GM18511 (cell line): Measurements from ENCODE around the gene RDH14.

Experiments used
- ATAC-seq: cut with Tn5 transposase; IDR thresholded peaks from one replicate; pipeline ENCODE4 v1.9.1; 2021; ENCODE audit warnings: mild to moderate bottlenecking, moderate library complexity; ENCODE audit not compliant: unreplicated experiment

RDH14 gene

GRCh38 chr2:18578033-18578432 is 17.6 kb upstream of the RDH14 start:
- ATAC-seq = no peak

GRCh38 chr2:18566145-18566769 is 5.8 kb upstream of the RDH14 start:
- ATAC-seq = no peak

- ATAC-seq = peak; percentile 1
Observed at GRCh38 chr2:18560797-18561085, 288 bp upstream of the RDH14 start.

GRCh38 chr2:18559531-18560030 is 872 bp downstream of the RDH14 start:
- peak; percentile 0 for ATAC-seq

GRCh38 chr2:18558458-18558857 is 2.0 kb downstream of the RDH14 start:
- no peak for ATAC-seq

- no peak for ATAC-seq
Observed at GRCh38 chr2:18557121-18557520, 3.3 kb downstream of the RDH14 start.

GRCh38 chr2:18552351-18553077 is 7.9 kb downstream of the RDH14 start:
- no peak for ATAC-seq

- no peak for ATAC-seq
Observed at GRCh38 chr2:18551623-18552022, 8.8 kb downstream of the RDH14 start.

- ATAC-seq = no peak
Observed at GRCh38 chr2:18551169-18551568, 9.3 kb downstream of the RDH14 start.

- ATAC-seq = no peak
Observed at GRCh38 chr2:18550433-18550832, 10.0 kb downstream of the RDH14 start.

- no peak for ATAC-seq
Observed at GRCh38 chr2:18549083-18549482, 11.4 kb downstream of the RDH14 start.

GRCh38 chr2:18548621-18549020 is 11.8 kb downstream of the RDH14 start:
- no peak for ATAC-seq

GRCh38 chr2:18546567-18546966 is 13.9 kb downstream of the RDH14 start:
- ATAC-seq = no peak

GRCh38 chr2:18545384-18545783 is 15.1 kb downstream of the RDH14 start:
- ATAC-seq = no peak

GRCh38 chr2:18544171-18544570 is 16.3 kb downstream of the RDH14 start:
- no peak for ATAC-seq

GRCh38 chr2:18540872-18541271 is 19.6 kb downstream of the RDH14 start:
- no peak for ATAC-seq

GRCh38 chr2:18536697-18537096 is 23.8 kb downstream of the RDH14 start:
- ATAC-seq = no peak

GRCh38 chr2:18536100-18536499 is 24.4 kb downstream of the RDH14 start:
- no peak for ATAC-seq

- ATAC-seq = no peak
Observed at GRCh38 chr2:18531194-18531593, 29.3 kb downstream of the RDH14 start.

GRCh38 chr2:18527822-18528221 is 32.6 kb downstream of the RDH14 start:
- ATAC-seq = no peak

GRCh38 chr2:18527326-18527725 is 33.1 kb downstream of the RDH14 start:
- ATAC-seq = no peak

- ATAC-seq = no peak
Observed at GRCh38 chr2:18526429-18526828, 34.0 kb downstream of the RDH14 start.

- no peak for ATAC-seq
Observed at GRCh38 chr2:18525852-18526251, 34.6 kb downstream of the RDH14 start.
